Smooth muscle cell (in vitro differentiated cells): Measurements from ENCODE around the gene GPR25. TPM values are rescaled to one million over a fixed set of nuclear protein-coding genes. Genes with fewer than 3 reads are reported as not detected.
"Not testable (repeated sequence)": the region's sequence is repeated elsewhere in the genome, so short reads cannot be mapped to it uniquely, and the experiment has no call there.

Experiments
- DNase-seq: peaks from one replicate; lab custom pipeline; 2025; ENCODE audit not compliant: unreplicated experiment; lab: John Stamatoyannopoulos, UW
- H2AFZ ChIP-seq: fragments of 200-600 bp; sonication (generic); 2 replicates; pipeline ENCODE4 v1.6.0; 2016; ENCODE audit warnings: antibody characterized with exemption, low read depth, mild to moderate bottlenecking
- H3F3A ChIP-seq: fragments of 200-600 bp; sonication (generic); 2 replicates; pipeline ENCODE4 v1.6.0; 2017; ENCODE audit warnings: antibody characterized with exemption, low read depth
- H3K27ac ChIP-seq: fragments of 200-600 bp; sonication (generic); 2 replicates; pipeline ENCODE4 v1.5.1; 2016; ENCODE audit warnings: low read depth, mild to moderate bottlenecking
- H3K27me3 ChIP-seq: fragments of 200-600 bp; sonication (generic); 2 replicates; pipeline ENCODE4 v1.6.1; 2016; ENCODE audit warnings: low read depth, mild to moderate bottlenecking
- H3K36me3 ChIP-seq: fragments of 200-600 bp; sonication (generic); 2 replicates; pipeline ENCODE4 v1.5.1; 2016; ENCODE audit warnings: low read depth
- H3K4me1 ChIP-seq: fragments of 200-600 bp; sonication (generic); 2 replicates; pipeline ENCODE4 v1.5.1; 2016; ENCODE audit warnings: low read depth
- H3K4me2 ChIP-seq: fragments of 200-600 bp; sonication (generic); 2 replicates; pipeline ENCODE4 v1.6.0; 2016; ENCODE audit warnings: mild to moderate bottlenecking
- H3K4me3 ChIP-seq: fragments of 200-600 bp; sonication (generic); 2 replicates; pipeline ENCODE4 v1.5.1; 2016; ENCODE audit warnings: mild to moderate bottlenecking
- H3K79me2 ChIP-seq: fragments of 200-600 bp; sonication (generic); 2 replicates; pipeline ENCODE4 v1.6.0; 2016; ENCODE audit warnings: low read depth, mild to moderate bottlenecking
- H3K9ac ChIP-seq: fragments of 200-600 bp; sonication (generic); 2 replicates; pipeline ENCODE4 v1.6.0; 2016; ENCODE audit warnings: low read depth
- H3K9me3 ChIP-seq: fragments of 200-600 bp; sonication (generic); replicated peaks from 2 replicates; pipeline ENCODE4 v1.5.1; 2016; ENCODE audit warnings: low read depth
- H4K20me1 ChIP-seq: fragments of 200-600 bp; sonication (generic); 2 replicates; pipeline ENCODE4 v1.6.0; 2016; ENCODE audit warnings: low read depth
- WGBS: methylation state at CpG from one replicate; pipeline ENCODE4 v1.1.7; 2016; ENCODE audit warnings: low lambda C conversion rate; 5-methylcytosine and 5-hydroxymethylcytosine counted together
- polyA plus RNA-seq: library from polyadenylated mRNA; unstranded; fragments of >200 nt; fragmentation: Nextera tagmentation; extraction: Ambion mirVana; gene quantifications from 2 replicates; pipeline ENCODE4 v1.2.1, GENCODE V29; 2016
- total RNA-seq: library from RNA; depleted of rRNA; stranded (reverse); fragments of >200 nt; gene quantifications from 2 replicates; pipeline ENCODE4 v1.2.3, GENCODE V29; 2014
- TF ChIP-seq, protein P1 (sequence below): fragments of 200-600 bp; sonication (generic); IDR thresholded peaks from 2 replicates; pipeline ENCODE4 v1.5.1; 2017; ENCODE audit warnings: borderline replicate concordance, mild to moderate bottlenecking, antibody characterized with exemption; ENCODE audit not compliant: insufficient read depth, poor library complexity, severe bottlenecking

The GPR25 gene
- total and polyA plus RNA-seq, 2 experiments from 2014 or later, result not detected

DNA sequence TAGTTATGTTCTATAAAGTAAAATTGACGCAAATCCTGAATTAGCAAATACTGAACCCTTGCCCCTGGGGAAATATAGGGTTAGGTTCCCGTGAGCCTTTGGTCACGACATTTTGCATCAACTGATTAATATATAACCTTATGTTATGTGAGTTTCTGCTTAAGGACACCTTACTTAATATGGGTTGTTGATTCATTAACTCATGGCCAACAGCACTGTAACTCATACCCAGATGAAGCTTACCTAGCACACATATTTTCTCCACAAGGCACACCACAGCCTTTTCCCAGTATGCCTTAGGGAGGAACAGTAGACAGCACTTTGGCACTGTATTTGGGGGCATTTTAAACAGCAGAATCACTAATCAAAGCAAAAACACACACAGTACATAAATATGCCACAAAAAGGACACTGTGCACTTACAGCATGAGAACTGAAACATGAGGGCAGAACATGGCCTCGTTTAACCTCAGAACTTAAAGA is 37.0 kb downstream of the GPR25 start:
- H3K9me3 ChIP-seq, result no peaks in the 10 kb centered on the region
- no peak for DNase-seq
- H4K20me1 ChIP-seq, result no peaks in the 10 kb centered on the region
- H2AFZ ChIP-seq, result no peak overlapping the region
- peaks cover 6% of the 10 kb centered on the region for H3K36me3 ChIP-seq
- no peak overlapping the region for H3K4me3 ChIP-seq
- H3K79me2 ChIP-seq, result no peaks in the 10 kb centered on the region
- no peaks in the 10 kb centered on the region for H3K4me1 ChIP-seq
- H3F3A ChIP-seq, result no peaks in the 10 kb centered on the region
- WGBS, result 95% methylated on average over 4 of the region's 4 CpGs
- no peak overlapping the region for H3K27ac ChIP-seq
- TF ChIP-seq, protein P1, sequence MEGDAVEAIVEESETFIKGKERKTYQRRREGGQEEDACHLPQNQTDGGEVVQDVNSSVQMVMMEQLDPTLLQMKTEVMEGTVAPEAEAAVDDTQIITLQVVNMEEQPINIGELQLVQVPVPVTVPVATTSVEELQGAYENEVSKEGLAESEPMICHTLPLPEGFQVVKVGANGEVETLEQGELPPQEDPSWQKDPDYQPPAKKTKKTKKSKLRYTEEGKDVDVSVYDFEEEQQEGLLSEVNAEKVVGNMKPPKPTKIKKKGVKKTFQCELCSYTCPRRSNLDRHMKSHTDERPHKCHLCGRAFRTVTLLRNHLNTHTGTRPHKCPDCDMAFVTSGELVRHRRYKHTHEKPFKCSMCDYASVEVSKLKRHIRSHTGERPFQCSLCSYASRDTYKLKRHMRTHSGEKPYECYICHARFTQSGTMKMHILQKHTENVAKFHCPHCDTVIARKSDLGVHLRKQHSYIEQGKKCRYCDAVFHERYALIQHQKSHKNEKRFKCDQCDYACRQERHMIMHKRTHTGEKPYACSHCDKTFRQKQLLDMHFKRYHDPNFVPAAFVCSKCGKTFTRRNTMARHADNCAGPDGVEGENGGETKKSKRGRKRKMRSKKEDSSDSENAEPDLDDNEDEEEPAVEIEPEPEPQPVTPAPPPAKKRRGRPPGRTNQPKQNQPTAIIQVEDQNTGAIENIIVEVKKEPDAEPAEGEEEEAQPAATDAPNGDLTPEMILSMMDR, result no peak
- no peaks in the 10 kb centered on the region for H3K27me3 ChIP-seq
- H3K9ac ChIP-seq, result no peak overlapping the region
- H3K4me2 ChIP-seq, result no peak overlapping the region

DNA sequence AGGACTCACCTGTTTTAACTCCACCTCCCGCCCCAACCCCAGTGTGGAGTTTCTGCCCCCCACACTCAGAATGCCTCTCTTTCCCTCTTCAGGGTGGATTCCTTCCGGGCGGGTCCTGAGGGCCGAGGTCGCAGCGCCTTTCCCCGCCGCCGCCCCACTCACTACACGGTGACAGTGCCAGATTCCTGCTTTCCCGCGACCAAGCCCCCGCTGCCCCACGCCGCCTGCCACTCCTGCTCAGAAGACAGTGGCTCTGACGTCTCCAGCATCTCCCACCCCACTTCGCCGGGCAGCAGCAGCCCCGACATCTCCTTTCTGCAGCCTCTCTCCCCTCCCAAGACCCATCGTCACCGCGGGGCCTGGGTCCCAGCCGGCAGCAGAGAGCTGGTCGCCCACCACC is 38.6 kb downstream of the GPR25 start:
- no peaks in the 10 kb centered on the region for H3K27me3 ChIP-seq
- no peak for DNase-seq
- peaks cover 6% of the 10 kb centered on the region for H3K36me3 ChIP-seq
- H2AFZ ChIP-seq, result no peak overlapping the region
- H3K9me3 ChIP-seq, result no peaks in the 10 kb centered on the region
- no peak overlapping the region for H3K4me3 ChIP-seq
- H3K27ac ChIP-seq, result no peak overlapping the region
- 98% methylated on average over 18 of the region's 24 CpGs for WGBS
- H3K79me2 ChIP-seq, result no peaks in the 10 kb centered on the region
- H3K4me1 ChIP-seq, result no peaks in the 10 kb centered on the region
- H3K4me2 ChIP-seq, result no peak overlapping the region
- H3K9ac ChIP-seq, result no peak overlapping the region
- H4K20me1 ChIP-seq, result no peaks in the 10 kb centered on the region
- TF ChIP-seq, protein P1, result no peak
- no peaks in the 10 kb centered on the region for H3F3A ChIP-seq

DNA sequence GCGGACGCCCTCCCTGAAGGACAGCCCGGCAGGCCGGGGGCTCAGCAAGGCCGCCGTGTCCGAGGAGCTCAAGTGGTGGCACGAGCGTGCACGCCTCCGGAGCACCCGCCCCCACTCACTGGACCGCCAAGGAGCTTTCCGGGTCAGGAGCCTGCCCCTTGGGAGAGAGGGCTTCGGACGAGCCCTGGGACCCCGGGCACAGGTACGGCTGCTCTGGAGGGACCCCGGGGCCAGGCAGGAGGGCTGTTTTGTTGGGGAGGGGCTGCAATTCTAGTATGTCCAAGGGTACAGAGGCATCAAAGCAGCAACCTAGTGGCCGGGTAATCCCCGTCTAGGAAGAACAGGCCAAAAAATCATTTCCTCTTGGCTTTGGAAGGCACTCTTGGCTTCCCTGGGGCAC is 39.2 kb downstream of the GPR25 start:
- H3K36me3 ChIP-seq, H3K4me3 ChIP-seq, H3K9me3 ChIP-seq, H3K4me1 ChIP-seq, H3K9ac ChIP-seq, H3K79me2 ChIP-seq, H3K4me2 ChIP-seq, H3K27me3 ChIP-seq, H3K27ac ChIP-seq, H4K20me1 ChIP-seq, H2AFZ ChIP-seq, H3F3A ChIP-seq, DNase-seq: not testable (repeated sequence)
- WGBS, result 99% methylated on average over 13 of the region's 21 CpGs

DNA sequence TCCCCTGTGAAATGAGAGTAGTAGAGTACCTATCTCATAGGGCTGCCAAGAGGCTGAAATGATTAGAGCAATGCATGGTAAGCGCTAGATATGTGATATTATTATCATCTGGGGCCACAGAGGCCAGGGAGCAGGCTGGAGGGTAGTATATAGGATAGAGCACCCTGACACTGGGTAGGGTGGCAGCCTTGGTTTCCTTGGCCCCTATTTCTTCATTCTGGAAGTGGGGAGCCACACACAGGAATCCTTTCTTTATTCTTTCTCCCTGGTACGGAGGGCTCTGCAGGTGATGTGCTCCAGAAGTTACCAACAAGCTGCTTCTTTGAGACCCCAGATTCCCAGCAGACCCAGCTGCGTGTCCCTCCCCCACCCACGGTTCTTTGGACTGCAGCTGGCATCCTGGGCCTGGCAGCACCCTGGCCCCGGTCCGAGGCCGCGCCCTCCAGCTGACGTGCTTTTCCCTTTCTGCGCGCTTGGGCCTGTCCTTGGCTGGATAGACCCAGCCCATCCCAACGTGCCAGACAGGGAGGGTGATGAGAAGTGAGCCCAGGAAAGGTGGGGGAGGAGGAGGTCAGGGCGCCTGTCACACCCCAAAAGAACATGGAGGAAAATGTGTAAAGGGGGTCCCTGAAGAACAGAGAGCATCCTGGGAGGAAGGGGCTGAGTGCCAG is 40.1 kb downstream of the GPR25 start:
- WGBS, result 93% methylated on average over 13 of the region's 13 CpGs
- TF ChIP-seq, protein P1, result no peak
- Histone ChIP-seq H3K9ac (no peak overlapping the region), H3K27me3 (no peaks in the 10 kb centered on the region), H3K4me1 (no peaks in the 10 kb centered on the region), H3K4me3 (no peak overlapping the region), H3K79me2 (no peaks in the 10 kb centered on the region), H3K9me3 (no peaks in the 10 kb centered on the region), H3K27ac (no peak overlapping the region), H3K4me2 (no peak overlapping the region), H4K20me1 (no peaks in the 10 kb centered on the region), H3K36me3 (peaks cover 6% of the 10 kb centered on the region), H3F3A (no peaks in the 10 kb centered on the region), H2AFZ (no peak overlapping the region)
- DNase-seq, result no peak
